Suprapubic skin (tissue), 3 donors: ENCODE data around the gene NEUROD2.

Experiments used
- POLR2A ChIP-seq, 2 donors: fragments of 450-650 bp; IDR thresholded peaks; one replicate each; pipeline ENCODE4 v1.6.1; 2017; ENCODE audit warnings: antibody characterized with exemption in 2 of 2, mild to moderate bottlenecking in 2 of 2, moderate library complexity in 2 of 2
- TF ChIP-seq, protein P1 (sequence below), 2 donors: fragments of 200-600 bp in 1 of 2; fragments of 450-650 bp in 1 of 2; sonication (generic) in 1 of 2; IDR thresholded peaks; one replicate each; pipeline ENCODE4 v1.5.1; 2016 to 2019; ENCODE audit warnings: antibody characterized with exemption in 2 of 2, mild to moderate bottlenecking in 1 of 2, moderate library complexity in 1 of 2

GRCh38 chr17:39624313-39624712 is 16.6 kb upstream of the NEUROD2 start:
- TF ChIP-seq, protein P1, sequence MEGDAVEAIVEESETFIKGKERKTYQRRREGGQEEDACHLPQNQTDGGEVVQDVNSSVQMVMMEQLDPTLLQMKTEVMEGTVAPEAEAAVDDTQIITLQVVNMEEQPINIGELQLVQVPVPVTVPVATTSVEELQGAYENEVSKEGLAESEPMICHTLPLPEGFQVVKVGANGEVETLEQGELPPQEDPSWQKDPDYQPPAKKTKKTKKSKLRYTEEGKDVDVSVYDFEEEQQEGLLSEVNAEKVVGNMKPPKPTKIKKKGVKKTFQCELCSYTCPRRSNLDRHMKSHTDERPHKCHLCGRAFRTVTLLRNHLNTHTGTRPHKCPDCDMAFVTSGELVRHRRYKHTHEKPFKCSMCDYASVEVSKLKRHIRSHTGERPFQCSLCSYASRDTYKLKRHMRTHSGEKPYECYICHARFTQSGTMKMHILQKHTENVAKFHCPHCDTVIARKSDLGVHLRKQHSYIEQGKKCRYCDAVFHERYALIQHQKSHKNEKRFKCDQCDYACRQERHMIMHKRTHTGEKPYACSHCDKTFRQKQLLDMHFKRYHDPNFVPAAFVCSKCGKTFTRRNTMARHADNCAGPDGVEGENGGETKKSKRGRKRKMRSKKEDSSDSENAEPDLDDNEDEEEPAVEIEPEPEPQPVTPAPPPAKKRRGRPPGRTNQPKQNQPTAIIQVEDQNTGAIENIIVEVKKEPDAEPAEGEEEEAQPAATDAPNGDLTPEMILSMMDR (IDR thresholded peaks at IDR 0.05), result no peak
- TF ChIP-seq POLR2A (IDR thresholded peaks at IDR 0.05), result no peak
